NCI-H226 (cell line): Measurements from ENCODE around the gene CPN1.
"Not testable (repeated sequence)": the region's sequence is repeated elsewhere in the genome, so short reads cannot be mapped to it uniquely, and the experiment has no call there.

ENCODE experiments used
- DNase-seq: peaks from one replicate; pipeline ENCODE4 v3.0.0-alpha.2; 2015

CPN1 gene

GRCh38 chr10:100081075-100082001, at the start of gene CPN1:
TSS of gene CPN1 (minus strand) at chr10:100081869. CDS start at chr10:100081625, 244 bp downstream.
- no peak for DNase-seq

DNA sequence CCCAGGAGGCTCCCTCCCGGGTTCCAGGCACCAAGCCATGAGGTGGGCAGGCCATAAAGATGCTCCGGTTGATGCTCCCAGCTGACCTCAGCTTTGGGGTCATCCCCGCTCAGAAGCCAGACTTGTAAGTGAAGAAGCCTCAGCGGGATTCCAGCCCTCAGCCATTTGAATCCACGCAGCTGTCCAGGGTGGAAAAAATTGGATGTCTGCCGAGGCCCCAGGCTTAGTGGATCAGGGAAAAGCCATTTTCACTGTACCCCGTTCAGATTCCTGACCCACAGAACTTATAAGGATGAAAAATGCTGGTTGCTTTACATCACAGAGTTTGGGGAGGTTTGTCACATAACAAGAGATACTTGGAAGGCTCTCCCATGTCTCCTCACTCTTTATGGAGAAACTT, 49.2 kb upstream of the CPN1 start:
- DNase-seq = no peak

DNA sequence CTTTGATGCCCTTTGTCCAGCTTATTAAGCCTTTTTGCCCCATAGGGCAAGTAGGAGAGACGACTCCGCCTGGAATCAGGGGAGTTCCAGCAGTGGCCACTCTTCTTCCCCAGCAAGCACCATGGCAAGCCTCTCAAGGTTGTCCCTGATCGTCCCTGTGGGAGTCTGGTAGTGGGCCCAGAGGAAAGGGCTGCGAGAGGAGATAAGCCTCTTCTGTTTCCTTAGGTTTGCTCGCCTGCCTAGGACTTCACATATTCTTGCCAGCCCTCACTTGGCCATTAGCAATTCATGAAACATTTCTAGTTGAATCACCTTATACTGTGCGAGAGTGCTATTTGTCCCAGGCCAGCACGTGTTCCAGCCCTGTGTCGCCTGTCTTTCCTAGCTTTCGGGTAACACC, 47.8 kb upstream of the CPN1 start:
- no peak for DNase-seq

DNA sequence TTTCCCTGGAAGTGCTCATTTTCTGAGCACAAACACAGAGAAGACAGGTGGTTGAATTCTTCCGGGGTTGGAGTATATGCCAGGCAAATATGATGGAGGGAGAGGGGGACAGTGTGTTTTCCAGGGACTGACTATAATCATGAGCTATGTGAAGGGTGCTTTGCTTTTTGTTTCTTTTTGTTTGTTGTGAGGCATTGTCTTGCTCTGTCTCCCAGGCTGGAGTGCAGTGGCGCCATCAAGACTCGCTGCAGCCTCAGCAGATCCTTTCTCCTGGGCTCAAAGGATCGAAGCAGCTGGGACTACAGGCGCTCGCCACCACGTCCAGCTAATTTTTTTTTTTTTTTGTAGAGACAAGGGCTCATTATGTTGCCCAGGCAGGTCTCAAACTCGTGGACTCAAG, 47.3 kb upstream of the CPN1 start:
- DNase-seq = no peak

GRCh38 chr10:100125335-100125734, 43.7 kb upstream of the CPN1 start:
- DNase-seq = not testable (repeated sequence)

DNA sequence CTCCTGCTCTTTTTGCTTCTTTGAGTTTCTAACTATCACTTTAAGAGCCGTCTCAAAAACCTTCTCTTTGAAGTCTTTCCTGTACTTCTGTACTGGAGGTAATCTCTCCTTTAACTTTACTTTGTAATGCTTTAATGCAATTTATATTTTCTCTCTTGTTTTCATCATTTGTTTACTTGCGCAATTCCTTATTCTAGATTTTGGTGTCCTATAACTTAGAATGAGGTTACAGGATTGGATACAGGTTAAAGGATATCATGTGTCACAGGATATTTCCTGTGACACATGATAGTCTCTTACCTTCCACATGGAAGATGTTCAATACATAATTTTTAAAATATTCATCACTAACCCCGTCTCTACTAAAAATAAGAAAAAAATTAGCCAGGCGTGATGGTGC, 42.4 kb upstream of the CPN1 start:
- no peak for DNase-seq

GRCh38 chr10:100122780-100123179, 41.1 kb upstream of the CPN1 start:
- DNase-seq = no peak

DNA sequence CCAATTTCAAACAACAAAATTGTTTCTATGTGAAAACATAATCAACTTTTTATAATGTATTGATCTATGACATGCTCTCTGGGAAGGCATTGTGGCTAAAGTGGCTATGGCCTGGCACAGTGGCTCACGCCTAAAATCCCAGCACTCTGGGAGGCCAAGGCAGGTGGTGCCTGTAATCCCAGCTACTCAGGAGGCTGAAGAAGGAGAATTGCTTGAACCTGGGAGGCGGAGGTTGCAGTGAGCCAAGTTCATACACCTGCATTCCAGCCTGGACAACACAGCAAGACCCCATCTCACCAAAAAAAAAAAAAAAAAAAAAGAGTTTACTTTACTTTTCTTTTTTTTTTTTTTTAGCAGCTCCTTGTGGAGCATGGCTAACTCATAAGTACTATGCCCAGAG, 38.9 kb upstream of the CPN1 start:
- no peak for DNase-seq

- no peak for DNase-seq
Observed at GRCh38 chr10:100119726-100120125, 38.1 kb upstream of the CPN1 start.

DNA sequence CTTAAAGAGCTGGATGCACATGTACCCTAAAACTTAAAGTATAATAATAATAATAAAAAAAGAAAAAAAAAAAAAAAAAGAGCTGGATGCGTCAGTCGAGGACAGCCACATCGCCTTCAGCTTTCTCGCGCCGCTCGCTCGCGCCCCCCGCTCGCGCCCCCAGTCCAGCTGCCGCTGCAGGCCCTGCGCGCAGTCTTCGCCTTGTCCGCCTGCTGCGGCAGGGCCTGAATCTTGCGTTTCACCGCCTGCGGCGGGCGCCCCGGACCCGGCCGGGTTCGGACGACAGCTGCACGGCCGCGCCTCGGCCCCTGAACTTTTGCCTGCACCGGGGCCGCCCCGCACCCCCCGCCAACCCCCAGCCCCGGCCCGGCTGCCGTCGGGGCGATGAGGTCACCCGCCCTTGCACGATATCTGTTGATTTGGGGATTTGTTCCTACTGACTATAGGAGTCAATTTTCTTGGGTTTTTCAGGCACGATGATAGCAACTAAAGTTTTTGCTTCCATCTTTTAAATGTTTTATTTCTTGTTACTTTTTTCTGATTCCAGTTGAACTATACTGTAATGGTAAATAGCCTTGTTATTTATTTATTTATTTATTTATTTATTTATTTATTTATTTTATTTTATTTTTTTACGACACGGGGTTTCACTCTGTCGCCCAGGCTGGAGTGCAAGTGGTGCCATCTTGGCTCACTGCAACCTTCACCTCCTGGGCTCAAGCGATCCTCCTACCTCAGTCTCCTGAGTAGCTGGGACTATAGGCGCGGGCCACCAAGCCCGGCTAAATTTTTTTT, 33.5 kb upstream of the CPN1 start:
- no peak for DNase-seq

- DNase-seq = no peak
Observed at GRCh38 chr10:100114460-100114859, 32.8 kb upstream of the CPN1 start.

DNA sequence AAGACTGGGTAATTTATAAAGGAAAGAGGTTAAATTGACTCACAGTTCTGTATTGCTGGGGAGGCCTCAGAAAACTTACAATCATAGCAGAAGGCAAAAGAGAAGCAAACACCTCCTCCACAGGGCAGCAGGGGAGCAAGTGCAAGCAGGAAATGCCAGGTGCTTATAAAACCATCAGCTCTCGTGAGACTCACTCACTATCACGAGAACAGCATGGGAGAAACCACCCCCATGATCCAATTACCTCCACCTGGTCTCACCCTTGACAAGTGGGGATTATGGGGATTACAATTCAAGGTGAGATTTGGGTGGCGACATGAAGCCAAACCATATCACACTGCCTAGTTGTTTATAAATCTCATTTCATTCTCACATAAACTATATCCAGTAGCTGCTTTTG, 28.0 kb upstream of the CPN1 start:
- no peak for DNase-seq

DNA sequence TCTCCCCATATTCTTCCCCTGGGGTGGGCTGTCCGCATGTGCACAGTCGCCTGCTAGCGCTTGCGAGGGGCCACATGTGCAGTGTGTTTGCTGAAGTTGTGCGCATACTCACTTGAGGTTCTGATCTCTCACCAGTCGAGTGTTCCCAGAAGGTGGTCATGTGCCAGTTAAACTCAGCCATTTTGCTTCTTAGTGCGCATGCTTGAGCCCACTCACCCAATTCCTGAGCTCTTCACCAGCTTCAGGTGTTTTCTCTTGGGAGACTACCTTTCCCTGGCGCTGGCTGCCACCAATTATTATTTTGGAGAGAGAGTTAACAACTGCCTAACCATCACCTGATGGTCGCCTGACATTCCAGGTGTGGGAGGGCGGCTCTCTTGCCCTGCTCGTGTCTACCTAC, 25.2 kb upstream of the CPN1 start:
- no peak for DNase-seq

- no peak for DNase-seq
Observed at GRCh38 chr10:100104300-100104699, 22.6 kb upstream of the CPN1 start.

DNA sequence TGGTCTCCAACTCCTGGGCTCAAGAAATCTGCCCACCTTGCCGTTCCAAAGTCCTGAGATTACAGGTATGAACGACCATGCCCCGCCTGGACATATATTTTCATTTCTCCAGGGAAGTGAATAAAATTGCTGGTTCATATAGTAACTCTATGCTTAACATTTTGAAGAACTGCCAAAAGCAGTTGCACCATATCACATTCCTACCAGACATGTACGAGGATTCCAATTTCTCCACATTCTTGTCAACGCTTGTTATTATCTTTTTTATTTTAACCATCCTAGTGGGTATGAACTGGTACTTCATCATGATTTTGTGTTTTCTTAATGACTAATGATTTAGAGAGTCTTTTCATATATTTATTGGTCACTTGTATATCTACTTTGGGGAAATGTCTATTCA, 21.9 kb upstream of the CPN1 start:
- peak; percentile 52 for DNase-seq

DNA sequence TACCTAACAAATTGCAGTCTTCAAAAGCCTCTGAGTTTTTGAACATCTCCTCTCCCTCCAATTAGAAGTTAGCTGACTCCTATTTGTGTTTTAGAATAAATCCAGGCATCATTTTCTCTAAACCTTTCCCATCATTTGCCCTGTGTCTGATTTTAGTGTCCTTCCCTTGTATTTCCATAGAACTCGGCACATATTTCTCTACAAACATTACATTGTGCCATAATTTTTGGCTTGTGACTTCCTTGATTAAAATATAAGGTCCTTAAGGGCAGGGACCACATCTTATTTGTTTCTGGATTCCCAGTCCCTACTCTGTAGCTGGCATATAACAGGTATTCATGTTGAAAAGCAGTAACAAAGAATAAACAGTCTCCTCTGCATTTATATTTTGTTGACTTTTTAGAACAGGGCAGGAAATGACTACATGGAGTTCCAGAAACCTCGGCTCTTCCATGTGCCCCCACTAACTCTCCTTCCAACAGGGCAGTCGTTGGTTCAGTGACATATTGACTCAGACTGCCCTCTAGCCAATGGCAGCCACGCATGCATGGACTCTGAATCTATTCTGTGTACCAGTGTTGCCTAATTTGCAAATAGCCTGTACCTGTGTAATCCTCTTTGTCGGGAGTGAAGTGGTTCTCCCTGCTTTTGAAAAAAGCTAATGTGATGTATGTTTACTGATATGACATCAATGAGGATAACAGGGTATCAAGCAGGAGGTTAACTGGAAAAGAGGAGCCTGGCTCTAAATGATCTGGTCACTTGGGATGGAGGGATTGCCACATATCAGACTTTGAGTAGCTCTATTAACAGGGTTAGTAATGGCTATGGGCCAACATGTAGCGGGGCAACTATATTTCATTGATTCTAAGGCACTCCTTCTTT, 19.8 kb upstream of the CPN1 start:
- DNase-seq = no peak

- DNase-seq = peak; percentile 47
Observed at GRCh38 chr10:100100651-100101184, 19.0 kb upstream of the CPN1 start.

- DNase-seq = no peak
Observed at GRCh38 chr10:100089241-100089640, 7.6 kb upstream of the CPN1 start.

- DNase-seq = not testable (repeated sequence)
Observed at GRCh38 chr10:100086708-100087107, 5.0 kb upstream of the CPN1 start.

DNA sequence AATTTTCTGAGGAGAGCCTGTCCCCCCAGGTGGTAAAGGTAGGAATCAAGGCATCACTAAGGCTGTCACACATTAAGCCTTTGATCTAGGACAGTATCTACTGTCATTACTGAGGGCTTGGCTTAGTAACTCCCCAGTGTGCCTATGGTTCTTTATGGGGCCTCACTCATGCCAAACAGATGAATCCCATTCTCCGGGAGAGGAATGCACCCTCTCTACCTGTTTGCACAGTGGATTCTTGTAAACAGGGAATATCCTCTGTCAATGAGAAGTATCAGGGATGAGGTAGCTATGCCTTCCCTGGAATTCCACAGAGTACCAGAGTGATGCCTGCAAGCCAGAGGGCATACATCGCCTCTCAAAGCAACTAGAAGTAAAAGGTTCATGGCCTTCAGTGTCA, 3.9 kb upstream of the CPN1 start:
- no peak for DNase-seq

DNA sequence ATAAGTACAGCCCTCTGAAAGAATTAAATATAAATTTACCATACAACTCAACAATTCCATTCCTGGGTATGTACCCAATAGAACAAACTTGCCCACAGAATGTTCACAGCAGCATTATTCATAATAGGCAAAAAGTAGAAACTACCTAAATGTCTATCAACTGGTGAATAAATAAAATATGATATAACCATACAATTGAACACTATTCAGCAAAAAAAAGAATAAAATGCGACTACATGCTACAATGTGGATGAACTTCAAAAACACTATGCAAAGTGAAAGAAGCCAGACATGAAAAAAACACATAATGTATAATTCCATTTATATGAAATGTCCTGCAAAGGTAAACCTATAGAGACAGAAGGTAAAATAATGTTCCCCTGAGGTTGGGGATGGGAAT, 2.0 kb upstream of the CPN1 start:
- no peak for DNase-seq

DNA sequence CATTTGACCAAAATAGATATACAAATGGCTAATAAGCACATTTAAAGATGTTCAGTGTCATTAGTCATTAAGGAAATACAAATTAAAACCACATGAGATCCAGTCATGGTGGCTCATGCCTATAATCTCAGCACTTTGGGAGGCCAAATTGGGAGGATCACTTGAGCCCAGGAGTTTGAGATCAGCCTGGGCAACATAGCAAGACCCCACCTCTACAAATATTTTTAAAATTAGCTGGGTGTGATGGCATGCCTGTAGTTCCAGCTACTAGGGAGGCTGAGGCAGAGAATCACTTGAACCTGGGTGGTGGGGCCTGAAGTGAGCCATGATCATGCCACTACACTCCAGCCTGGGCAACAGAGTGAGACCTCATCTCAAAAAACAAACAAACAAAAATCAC, 607 bp upstream of the CPN1 start:
- DNase-seq = not testable (repeated sequence)

- DNase-seq = no peak
Observed at GRCh38 chr10:100076750-100077149, 4.9 kb downstream of the CPN1 start.
